Loucy (cell line): ENCODE results near the gene FANCC.

Experiments
- H2AFZ ChIP-seq: fragments of 200-600 bp; sonication (generic); 2 replicates; pipeline ENCODE4 v1.6.0; 2016; ENCODE audit warnings: antibody characterized with exemption, mild to moderate bottlenecking, low read length, moderate library complexity
- H3F3A ChIP-seq: fragments of 200-600 bp; 2 replicates; pipeline ENCODE4 v1.6.0; 2016; ENCODE audit warnings: antibody characterized with exemption, low read depth, mild to moderate bottlenecking
- H3K27me3 ChIP-seq: fragments of 200-600 bp; sonication (generic); 2 replicates; pipeline ENCODE4 v1.6.1; 2014; ENCODE audit warnings: low read length, mild to moderate bottlenecking; ENCODE audit not compliant: insufficient read depth, poor library complexity, severe bottlenecking
- H3K36me3 ChIP-seq: fragments of 200-600 bp; sonication (generic); 2 replicates; pipeline ENCODE4 v1.6.1; 2016; ENCODE audit warnings: low read length; ENCODE audit not compliant: insufficient read depth
- H3K4me1 ChIP-seq: fragments of 200-600 bp; sonication (generic); 2 replicates; pipeline ENCODE4 v1.5.1; 2014; ENCODE audit warnings: low read length, mild to moderate bottlenecking; ENCODE audit not compliant: insufficient read depth, poor library complexity, severe bottlenecking
- H3K4me2 ChIP-seq: fragments of 200-600 bp; sonication (generic); 2 replicates; pipeline ENCODE4 v1.6.0; 2014; ENCODE audit warnings: antibody characterized with exemption, low read length, low read depth, mild to moderate bottlenecking; ENCODE audit not compliant: poor library complexity, severe bottlenecking
- H3K4me3 ChIP-seq: fragments of 200-600 bp; sonication (generic); 2 replicates; pipeline ENCODE4 v1.5.1; 2014; ENCODE audit warnings: low read length, mild to moderate bottlenecking, mixed read lengths; ENCODE audit not compliant: poor library complexity, severe bottlenecking
- H3K79me2 ChIP-seq: fragments of 200-600 bp; sonication (generic); 2 replicates; pipeline ENCODE4 v1.6.1; 2014; ENCODE audit warnings: low read length; ENCODE audit not compliant: insufficient read depth
- H3K9ac ChIP-seq: fragments of 200-600 bp; sonication (generic); 2 replicates; pipeline ENCODE4 v1.6.0; 2014; ENCODE audit warnings: mild to moderate bottlenecking, low read depth, low read length, moderate library complexity; ENCODE audit not compliant: poor library complexity, severe bottlenecking
- H3K9me2 ChIP-seq: fragments of 200-600 bp; sonication (generic); replicated peaks from 2 replicates; pipeline ENCODE4 v1.6.1; 2016; ENCODE audit warnings: low read depth, low read length, mixed read lengths
- H3K9me3 ChIP-seq: fragments of 200-600 bp; sonication (generic); 2 replicates; pipeline ENCODE4 v1.6.1; 2014; ENCODE audit warnings: mild to moderate bottlenecking, antibody characterized with exemption, low read length, low read depth; ENCODE audit not compliant: insufficient read depth
- H4K20me1 ChIP-seq: fragments of 200-600 bp; sonication (generic); 2 replicates; pipeline ENCODE4 v1.6.0; 2014; ENCODE audit warnings: antibody characterized with exemption, low read length, mild to moderate bottlenecking; ENCODE audit not compliant: insufficient read depth, poor library complexity, severe bottlenecking
- EZH2phosphoT487 ChIP-seq: fragments of 200-600 bp; IDR thresholded peaks from 2 replicates; pipeline ENCODE4 v1.6.1; 2018; ENCODE audit warnings: antibody characterized with exemption, mild to moderate bottlenecking, moderate library complexity, borderline replicate concordance
- TF ChIP-seq, protein P1 (sequence below): fragments of 200-600 bp; sonication (generic); conservative IDR thresholded peaks from 2 replicates; pipeline ENCODE4 v1.5.1; 2014; ENCODE audit warnings: mild to moderate bottlenecking, antibody characterized with exemption, low read length

The FANCC gene

GRCh38 chr9:95110921-95111525 lies 206.5 kb downstream of the FANCC start:
- Histone ChIP-seq H2AFZ (no peak overlapping the region), H3F3A (no peaks in the 10 kb centered on the region), H3K4me2 (no peak overlapping the region), H3K9me2 (no peaks in the 10 kb centered on the region), H3K27me3 (no peaks in the 10 kb centered on the region), H3K36me3 (no peaks in the 10 kb centered on the region), H3K9ac (no peak overlapping the region), H3K4me3 (no peak overlapping the region), H4K20me1 (no peaks in the 10 kb centered on the region), H3K9me3 (no peaks in the 10 kb centered on the region), H3K4me1 (no peaks in the 10 kb centered on the region), H3K79me2 (no peaks in the 10 kb centered on the region)
- TF ChIP-seq, protein P1, sequence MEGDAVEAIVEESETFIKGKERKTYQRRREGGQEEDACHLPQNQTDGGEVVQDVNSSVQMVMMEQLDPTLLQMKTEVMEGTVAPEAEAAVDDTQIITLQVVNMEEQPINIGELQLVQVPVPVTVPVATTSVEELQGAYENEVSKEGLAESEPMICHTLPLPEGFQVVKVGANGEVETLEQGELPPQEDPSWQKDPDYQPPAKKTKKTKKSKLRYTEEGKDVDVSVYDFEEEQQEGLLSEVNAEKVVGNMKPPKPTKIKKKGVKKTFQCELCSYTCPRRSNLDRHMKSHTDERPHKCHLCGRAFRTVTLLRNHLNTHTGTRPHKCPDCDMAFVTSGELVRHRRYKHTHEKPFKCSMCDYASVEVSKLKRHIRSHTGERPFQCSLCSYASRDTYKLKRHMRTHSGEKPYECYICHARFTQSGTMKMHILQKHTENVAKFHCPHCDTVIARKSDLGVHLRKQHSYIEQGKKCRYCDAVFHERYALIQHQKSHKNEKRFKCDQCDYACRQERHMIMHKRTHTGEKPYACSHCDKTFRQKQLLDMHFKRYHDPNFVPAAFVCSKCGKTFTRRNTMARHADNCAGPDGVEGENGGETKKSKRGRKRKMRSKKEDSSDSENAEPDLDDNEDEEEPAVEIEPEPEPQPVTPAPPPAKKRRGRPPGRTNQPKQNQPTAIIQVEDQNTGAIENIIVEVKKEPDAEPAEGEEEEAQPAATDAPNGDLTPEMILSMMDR, result no peak
- TF ChIP-seq EZH2phosphoT487, result no peak

GRCh38 chr9:95109456-95109855 lies 208.1 kb downstream of the FANCC start:
- Histone ChIP-seq H3K9ac (no peak overlapping the region), H3F3A (no peaks in the 10 kb centered on the region), H3K27me3 (no peaks in the 10 kb centered on the region), H3K4me3 (no peak overlapping the region), H3K4me2 (no peak overlapping the region), H3K9me3 (no peaks in the 10 kb centered on the region), H3K9me2 (no peaks in the 10 kb centered on the region), H3K4me1 (no peaks in the 10 kb centered on the region), H2AFZ (no peak overlapping the region), H3K36me3 (no peaks in the 10 kb centered on the region), H4K20me1 (no peaks in the 10 kb centered on the region), H3K79me2 (no peaks in the 10 kb centered on the region)
- TF ChIP-seq, protein P1, result no peak
- no peak for TF ChIP-seq EZH2phosphoT487

DNA sequence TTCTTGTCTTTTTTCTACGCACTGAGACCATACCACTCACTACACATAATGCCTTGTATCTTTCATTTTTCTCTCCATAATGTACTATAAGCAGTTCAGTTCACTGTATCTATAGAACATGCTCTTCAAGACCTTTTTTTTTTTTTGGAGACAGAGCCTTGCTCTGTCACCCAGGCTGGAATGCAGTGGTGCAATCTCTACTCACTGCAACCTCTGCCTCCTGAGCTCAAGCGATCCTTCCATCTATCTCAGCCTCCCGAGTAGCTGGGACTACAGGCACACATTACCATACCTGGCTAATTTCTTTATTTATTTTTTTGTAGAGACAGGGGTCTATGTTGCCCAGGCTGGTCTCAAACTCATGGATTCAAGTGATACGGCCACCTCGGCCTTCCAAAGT lies 208.7 kb downstream of the FANCC start:
- no peaks in the 10 kb centered on the region for H3K79me2 ChIP-seq
- no peak overlapping the region for H3K4me3 ChIP-seq
- H3K27me3 ChIP-seq, result no peaks in the 10 kb centered on the region
- H3K36me3 ChIP-seq, result no peaks in the 10 kb centered on the region
- H4K20me1 ChIP-seq, result no peaks in the 10 kb centered on the region
- H3K9ac ChIP-seq, result no peak overlapping the region
- H2AFZ ChIP-seq, result no peak overlapping the region
- H3K9me2 ChIP-seq, result no peaks in the 10 kb centered on the region
- TF ChIP-seq, protein P1, result no peak
- no peak for TF ChIP-seq EZH2phosphoT487
- no peaks in the 10 kb centered on the region for H3K4me1 ChIP-seq
- H3K4me2 ChIP-seq, result no peak overlapping the region
- H3F3A ChIP-seq, result no peaks in the 10 kb centered on the region
- no peaks in the 10 kb centered on the region for H3K9me3 ChIP-seq
